ENCODE data around the gene DNER.
"Not testable (repeated sequence)": the region's sequence is repeated elsewhere in the genome, so short reads cannot be mapped to it uniquely, and the experiment has no call there.

DNER gene

GRCh38 chr2:229520691-229521096, 193.7 kb downstream of the DNER start:
- no peaks in the 10 kb centered on the region for H3K9me3 ChIP-seq (ENCODE audit: control insufficient read depth, low read length)
- H3K4me1 ChIP-seq (ENCODE audit: control insufficient read depth, insufficient read depth, low read length) = no peaks in the 10 kb centered on the region
- H3K27me3 ChIP-seq (ENCODE audit: control insufficient read depth, insufficient read depth, low read length, poor library complexity, severe bottlenecking) = no peaks in the 10 kb centered on the region
- whole genome bisulfite sequencing, 2 experiments = 87 to 93% methylated on average over 4 of the region's 4 CpGs
- H3K36me3 ChIP-seq (ENCODE audit: control insufficient read depth, insufficient read depth, low read length) = no peaks in the 10 kb centered on the region
- no peak overlapping the region for H3K4me3 ChIP-seq (ENCODE audit: insufficient read depth, low read depth, low read length)
- H3K27ac ChIP-seq (ENCODE audit: insufficient read depth, low read depth, low read length, poor library complexity, severe bottlenecking) = no peak overlapping the region

- no peak overlapping the region for H3K27ac ChIP-seq (ENCODE audit: insufficient read depth, low read depth, low read length, poor library complexity, severe bottlenecking)
- H3K4me3 ChIP-seq (ENCODE audit: insufficient read depth, low read depth, low read length) = no peak overlapping the region
- H3K27me3 ChIP-seq (ENCODE audit: control insufficient read depth, insufficient read depth, low read length, poor library complexity, severe bottlenecking) = no peaks in the 10 kb centered on the region
- 88 to 91% methylated on average over 11 of the region's 11 CpGs for WGBS, 2 experiments
- H3K36me3 ChIP-seq (ENCODE audit: control insufficient read depth, insufficient read depth, low read length) = no peaks in the 10 kb centered on the region
- H3K4me1 ChIP-seq (ENCODE audit: control insufficient read depth, insufficient read depth, low read length) = no peaks in the 10 kb centered on the region
- H3K9me3 ChIP-seq (ENCODE audit: control insufficient read depth, low read length) = no peaks in the 10 kb centered on the region
These were observed 194.5 kb downstream of the DNER start for GRCh38 chr2:229519655-229520430.

- no peak overlapping the region for H3K4me3 ChIP-seq (ENCODE audit: insufficient read depth, low read depth, low read length)
- WGBS, 2 experiments = 86 to 97% methylated on average over 1 to 2 of the region's 2 CpGs
- no peaks in the 10 kb centered on the region for H3K36me3 ChIP-seq (ENCODE audit: control insufficient read depth, insufficient read depth, low read length)
- no peak overlapping the region for H3K27ac ChIP-seq (ENCODE audit: insufficient read depth, low read depth, low read length, poor library complexity, severe bottlenecking)
- H3K27me3 ChIP-seq (ENCODE audit: control insufficient read depth, insufficient read depth, low read length, poor library complexity, severe bottlenecking) = no peaks in the 10 kb centered on the region
- H3K9me3 ChIP-seq (ENCODE audit: control insufficient read depth, low read length) = no peaks in the 10 kb centered on the region
- H3K4me1 ChIP-seq (ENCODE audit: control insufficient read depth, insufficient read depth, low read length) = no peaks in the 10 kb centered on the region
These were observed 200.0 kb downstream of the DNER start for GRCh38 chr2:229514273-229514895.

GRCh38 chr2:229511524-229511923, 202.8 kb downstream of the DNER start:
- 83 to 92% methylated on average over 1 of the region's 1 CpG for whole genome bisulfite sequencing, 2 experiments
- Histone ChIP-seq H3K27me3 (ENCODE audit: control insufficient read depth, insufficient read depth, low read length, poor library complexity, severe bottlenecking) (no peaks in the 10 kb centered on the region), H3K4me3 (ENCODE audit: insufficient read depth, low read depth, low read length) (no peak overlapping the region), H3K9me3 (ENCODE audit: control insufficient read depth, low read length) (no peaks in the 10 kb centered on the region), H3K36me3 (ENCODE audit: control insufficient read depth, insufficient read depth, low read length) (no peaks in the 10 kb centered on the region), H3K27ac (ENCODE audit: insufficient read depth, low read depth, low read length, poor library complexity, severe bottlenecking) (no peak overlapping the region), H3K4me1 (ENCODE audit: control insufficient read depth, insufficient read depth, low read length) (no peaks in the 10 kb centered on the region)

GRCh38 chr2:229506699-229507098, 207.7 kb downstream of the DNER start:
- H3K36me3 ChIP-seq (ENCODE audit: control insufficient read depth, insufficient read depth, low read length); H3K4me3 ChIP-seq (ENCODE audit: insufficient read depth, low read depth, low read length); H3K27ac ChIP-seq (ENCODE audit: insufficient read depth, low read depth, low read length, poor library complexity, severe bottlenecking); H3K27me3 ChIP-seq (ENCODE audit: control insufficient read depth, insufficient read depth, low read length, poor library complexity, severe bottlenecking); H3K4me1 ChIP-seq (ENCODE audit: control insufficient read depth, insufficient read depth, low read length); H3K9me3 ChIP-seq (ENCODE audit: control insufficient read depth, low read length): not testable (repeated sequence)
- 95 to 100% methylated on average over 1 to 4 of the region's 4 CpGs for WGBS, 2 experiments

GRCh38 chr2:229501051-229501794, 213.1 kb downstream of the DNER start:
- H3K36me3 ChIP-seq (ENCODE audit: control insufficient read depth, insufficient read depth, low read length) = no peaks in the 10 kb centered on the region
- no peak overlapping the region for H3K27ac ChIP-seq (ENCODE audit: insufficient read depth, low read depth, low read length, poor library complexity, severe bottlenecking)
- no peaks in the 10 kb centered on the region for H3K4me1 ChIP-seq (ENCODE audit: control insufficient read depth, insufficient read depth, low read length)
- H3K4me3 ChIP-seq (ENCODE audit: insufficient read depth, low read depth, low read length) = no peak overlapping the region
- H3K27me3 ChIP-seq (ENCODE audit: control insufficient read depth, insufficient read depth, low read length, poor library complexity, severe bottlenecking) = no peaks in the 10 kb centered on the region
- WGBS, 2 experiments = 80% methylated on average over 1 of the region's 2 CpGs; no CpG with 5 or more reads in 1 of the 2 experiments
- H3K9me3 ChIP-seq (ENCODE audit: control insufficient read depth, low read length) = no peaks in the 10 kb centered on the region

- Histone ChIP-seq H3K36me3 (ENCODE audit: control insufficient read depth, insufficient read depth, low read length) (no peaks in the 10 kb centered on the region), H3K27ac (ENCODE audit: insufficient read depth, low read depth, low read length, poor library complexity, severe bottlenecking) (no peak overlapping the region), H3K4me1 (ENCODE audit: control insufficient read depth, insufficient read depth, low read length) (no peaks in the 10 kb centered on the region), H3K9me3 (ENCODE audit: control insufficient read depth, low read length) (no peaks in the 10 kb centered on the region), H3K4me3 (ENCODE audit: insufficient read depth, low read depth, low read length) (no peak overlapping the region), H3K27me3 (ENCODE audit: control insufficient read depth, insufficient read depth, low read length, poor library complexity, severe bottlenecking) (no peaks in the 10 kb centered on the region)
- 80 to 88% methylated on average over 2 of the region's 2 CpGs for WGBS, 2 experiments
These were observed 222.3 kb downstream of the DNER start for GRCh38 chr2:229492034-229492433.

GRCh38 chr2:229490167-229490566, 224.2 kb downstream of the DNER start:
- Histone ChIP-seq H3K27me3 (ENCODE audit: control insufficient read depth, insufficient read depth, low read length, poor library complexity, severe bottlenecking) (no peaks in the 10 kb centered on the region), H3K4me1 (ENCODE audit: control insufficient read depth, insufficient read depth, low read length) (peaks cover 4% of the 10 kb centered on the region), H3K9me3 (ENCODE audit: control insufficient read depth, low read length) (no peaks in the 10 kb centered on the region), H3K4me3 (ENCODE audit: insufficient read depth, low read depth, low read length) (no peak overlapping the region), H3K27ac (ENCODE audit: insufficient read depth, low read depth, low read length, poor library complexity, severe bottlenecking) (no peak overlapping the region), H3K36me3 (ENCODE audit: control insufficient read depth, insufficient read depth, low read length) (no peaks in the 10 kb centered on the region)
- 60 to 86% methylated on average over 1 of the region's 1 CpG for WGBS, 2 experiments

GRCh38 chr2:229489016-229489415, 225.3 kb downstream of the DNER start:
- H3K36me3 ChIP-seq (ENCODE audit: control insufficient read depth, insufficient read depth, low read length) = no peaks in the 10 kb centered on the region
- H3K27me3 ChIP-seq (ENCODE audit: control insufficient read depth, insufficient read depth, low read length, poor library complexity, severe bottlenecking) = no peaks in the 10 kb centered on the region
- H3K9me3 ChIP-seq (ENCODE audit: control insufficient read depth, low read length) = no peaks in the 10 kb centered on the region
- H3K4me3 ChIP-seq (ENCODE audit: insufficient read depth, low read depth, low read length) = no peak overlapping the region
- 93 to 95% methylated on average over 10 of the region's 10 CpGs for WGBS, 2 experiments
- peaks cover 4% of the 10 kb centered on the region for H3K4me1 ChIP-seq (ENCODE audit: control insufficient read depth, insufficient read depth, low read length)
- H3K27ac ChIP-seq (ENCODE audit: insufficient read depth, low read depth, low read length, poor library complexity, severe bottlenecking) = no peak overlapping the region

- Histone ChIP-seq H3K27me3 (ENCODE audit: control insufficient read depth, insufficient read depth, low read length, poor library complexity, severe bottlenecking) (no peaks in the 10 kb centered on the region), H3K4me1 (ENCODE audit: control insufficient read depth, insufficient read depth, low read length) (peaks cover 4% of the 10 kb centered on the region), H3K36me3 (ENCODE audit: control insufficient read depth, insufficient read depth, low read length) (no peaks in the 10 kb centered on the region), H3K4me3 (ENCODE audit: insufficient read depth, low read depth, low read length) (no peak overlapping the region), H3K9me3 (ENCODE audit: control insufficient read depth, low read length) (no peaks in the 10 kb centered on the region), H3K27ac (ENCODE audit: insufficient read depth, low read depth, low read length, poor library complexity, severe bottlenecking) (no peak overlapping the region)
- WGBS, 2 experiments = 91 to 94% methylated on average over 3 to 4 of the region's 4 CpGs
These were observed 226.1 kb downstream of the DNER start for GRCh38 chr2:229488232-229488631.

Measured in ectodermal cell (in vitro differentiated cells).